ENCODE results near the gene EED.
A peak's percentile ranks its signal among the peaks of the same experiment; 100 is the strongest.

Gene EED

DNA sequence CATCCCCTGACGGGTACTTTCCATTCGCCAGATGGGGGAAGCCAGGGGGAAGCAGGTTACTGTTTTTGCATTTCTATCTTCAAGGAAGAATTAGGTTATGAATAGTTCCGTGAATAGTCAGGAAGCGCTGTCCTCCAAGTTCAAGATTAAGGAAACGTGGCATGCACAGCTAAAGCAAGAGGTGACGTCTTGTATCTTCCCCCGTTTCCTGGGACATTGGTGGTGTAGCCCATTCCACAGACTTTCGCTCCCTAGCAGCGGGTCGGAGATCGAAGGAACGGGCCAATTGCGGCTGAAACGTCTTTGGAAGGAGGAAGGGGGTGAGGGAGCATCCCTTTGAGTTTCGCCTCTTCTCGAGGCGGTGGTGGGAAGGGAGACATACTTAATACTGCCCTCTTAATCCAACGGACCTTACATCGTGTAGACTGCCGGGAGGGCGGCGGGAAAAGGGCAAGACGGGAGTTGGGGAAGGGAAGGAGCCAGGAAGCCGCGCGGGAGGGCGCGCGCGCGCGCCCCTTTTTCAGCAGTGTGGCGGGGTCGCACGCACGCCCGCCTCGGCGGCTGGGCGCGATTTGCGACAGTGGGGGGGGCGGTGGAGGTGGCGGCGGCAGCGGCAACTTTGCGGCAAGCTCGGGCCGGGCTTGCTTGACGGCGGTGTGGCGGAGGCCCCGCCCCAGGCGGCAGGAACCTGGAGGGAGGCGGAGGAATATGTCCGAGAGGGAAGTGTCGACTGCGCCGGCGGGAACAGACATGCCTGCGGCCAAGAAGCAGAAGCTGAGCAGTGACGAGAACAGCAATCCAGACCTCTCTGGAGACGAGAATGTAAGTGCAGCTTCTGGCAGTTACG, at the start of gene EED:
TSS of gene EED (plus strand) at position 232 of the 847 bp plus-strand sequence. CDS start at position 709, 477 bp downstream.
- peak; percentile 81 for DNase-seq

- no peak for DNase-seq
Measured at GRCh38 chr11:86194998-86195397, 49.6 kb upstream of the EED start.

- no peak for DNase-seq
Measured at GRCh38 chr11:86196085-86196696, 48.4 kb upstream of the EED start.

- DNase-seq, result no peak
Measured at GRCh38 chr11:86196913-86197312, 47.6 kb upstream of the EED start.

GRCh38 chr11:86197448-86197847, 47.1 kb upstream of the EED start:
- DNase-seq, result no peak

DNA sequence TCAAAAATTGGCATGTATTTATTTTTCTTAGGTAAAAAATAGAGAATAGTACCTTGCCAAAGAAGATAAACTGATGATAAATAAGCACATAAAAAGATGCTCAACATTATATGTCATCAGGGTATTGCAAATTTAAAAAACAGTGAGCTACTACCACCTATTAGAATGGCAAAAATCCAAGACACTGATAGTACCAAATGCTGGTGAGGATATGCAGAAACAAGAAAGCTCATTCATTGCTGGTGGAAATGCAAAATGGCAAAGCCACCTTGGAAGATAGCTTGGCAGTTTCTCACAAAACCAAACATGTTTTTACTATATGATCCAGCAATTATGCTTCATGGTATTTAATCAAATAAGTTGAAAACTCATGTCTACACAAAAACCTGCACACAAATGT, 46.4 kb upstream of the EED start:
- DNase-seq, result no peak

DNA sequence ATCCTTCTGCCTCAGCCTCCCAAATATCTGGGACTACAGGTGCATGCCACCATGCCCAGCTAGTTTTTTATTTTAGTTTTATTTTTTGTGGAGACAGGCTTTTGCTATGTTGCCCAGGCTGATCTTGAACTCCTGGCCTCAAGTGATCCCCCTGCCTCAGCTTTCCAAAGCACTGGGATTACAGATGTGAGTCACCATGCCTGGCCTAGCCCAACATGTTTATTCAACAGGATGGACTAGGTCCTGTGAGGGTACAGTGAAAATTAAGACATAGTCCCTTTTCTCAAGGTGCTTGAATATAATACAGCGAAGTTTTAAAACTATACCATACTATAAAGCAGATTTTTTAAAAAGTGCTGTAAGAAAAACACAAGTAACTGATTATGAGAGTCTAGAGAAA, 45.2 kb upstream of the EED start:
- no peak for DNase-seq

DNA sequence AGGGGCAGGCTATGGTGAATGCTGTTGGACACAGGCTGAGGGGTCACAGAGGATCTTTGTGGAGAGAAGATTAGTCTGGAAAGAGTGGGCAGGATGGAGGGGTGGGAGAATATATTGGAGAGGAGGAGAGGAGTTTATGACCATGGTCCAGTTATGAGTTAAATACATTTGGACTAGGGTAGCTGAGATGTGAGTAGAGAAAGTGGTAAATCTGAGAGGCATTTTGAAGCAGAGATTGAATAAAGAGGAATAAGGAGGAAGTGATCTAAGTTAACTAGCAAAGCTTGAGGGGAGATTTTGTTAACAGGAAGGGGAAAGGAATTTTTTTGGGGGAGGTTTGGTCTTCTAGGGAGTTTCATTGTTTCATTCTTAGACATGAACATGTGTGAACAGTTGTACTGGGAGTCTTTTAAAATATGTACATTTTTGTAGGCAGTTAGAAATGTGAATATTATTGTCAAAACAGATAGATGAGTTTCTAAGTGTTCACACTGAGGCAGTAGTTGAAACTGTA, 43.1 kb upstream of the EED start:
- DNase-seq, result no peak

GRCh38 chr11:86202013-86202336, 42.6 kb upstream of the EED start:
- no peak for DNase-seq

- no peak for DNase-seq
Measured at GRCh38 chr11:86204356-86204755, 40.2 kb upstream of the EED start.

GRCh38 chr11:86205421-86206336, 38.9 kb upstream of the EED start:
- no peak for DNase-seq

- DNase-seq, result no peak
Measured at GRCh38 chr11:86206337-86206695, 38.2 kb upstream of the EED start.

- no peak for DNase-seq
Measured at GRCh38 chr11:86207413-86207812, 37.1 kb upstream of the EED start.

DNA sequence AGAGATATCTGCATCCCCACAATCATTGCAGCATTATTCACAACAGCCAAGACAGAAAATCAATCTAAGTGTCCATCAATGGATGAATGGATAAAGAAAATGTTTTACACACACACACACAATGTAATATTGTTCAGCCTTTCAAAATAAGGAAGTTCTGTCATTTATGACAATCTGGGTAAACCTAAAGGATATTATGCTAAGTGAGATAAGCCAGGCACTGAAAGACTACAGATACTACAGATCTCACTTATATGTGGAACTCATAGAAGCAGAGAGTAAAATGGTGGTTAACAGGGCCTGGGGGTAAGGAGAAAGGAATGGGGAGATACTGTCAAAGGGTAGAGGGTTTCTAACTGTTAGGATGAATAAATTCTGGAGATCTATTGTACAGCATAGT, 36.0 kb upstream of the EED start:
- DNase-seq, result no peak

DNA sequence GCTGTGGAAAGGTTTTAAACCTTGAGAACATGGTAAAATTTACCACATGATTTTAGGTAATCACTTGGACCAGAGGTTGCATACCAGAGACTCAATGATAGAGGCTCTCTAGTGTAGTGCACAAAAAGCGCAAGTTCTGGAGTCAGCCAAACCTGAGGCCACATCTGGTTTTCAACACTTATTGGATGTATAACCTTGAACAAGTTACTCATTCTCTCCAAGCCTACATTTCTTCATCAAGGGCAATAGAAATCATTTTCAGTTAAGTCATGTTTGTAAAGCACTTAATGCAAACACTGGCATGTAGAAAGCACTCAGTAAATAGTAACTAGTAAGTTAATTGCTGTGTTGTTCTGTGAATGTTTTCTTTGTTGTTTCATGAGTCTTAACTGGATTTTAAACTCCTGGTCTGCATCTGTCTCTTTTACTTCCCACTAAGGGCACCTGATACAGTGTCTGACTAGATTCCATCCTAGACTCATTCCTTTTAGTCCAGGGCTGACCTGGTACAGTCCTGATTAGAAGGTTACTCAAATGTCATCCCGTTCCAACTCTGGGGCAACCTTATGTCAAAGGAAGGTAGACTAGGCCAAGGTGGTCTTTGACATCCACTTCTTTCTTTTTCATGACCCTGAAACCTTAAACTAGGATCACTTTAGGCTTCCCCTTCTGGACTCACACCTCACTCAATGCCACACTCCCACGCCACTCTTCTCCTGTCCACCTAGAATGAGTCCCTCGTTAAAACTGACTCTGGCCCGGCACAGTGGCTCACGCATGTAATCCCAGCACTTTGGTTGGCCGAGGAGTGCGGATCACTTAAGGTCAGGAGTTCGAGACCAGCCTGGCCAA, 34.5 kb upstream of the EED start:
- DNase-seq, result no peak

DNA sequence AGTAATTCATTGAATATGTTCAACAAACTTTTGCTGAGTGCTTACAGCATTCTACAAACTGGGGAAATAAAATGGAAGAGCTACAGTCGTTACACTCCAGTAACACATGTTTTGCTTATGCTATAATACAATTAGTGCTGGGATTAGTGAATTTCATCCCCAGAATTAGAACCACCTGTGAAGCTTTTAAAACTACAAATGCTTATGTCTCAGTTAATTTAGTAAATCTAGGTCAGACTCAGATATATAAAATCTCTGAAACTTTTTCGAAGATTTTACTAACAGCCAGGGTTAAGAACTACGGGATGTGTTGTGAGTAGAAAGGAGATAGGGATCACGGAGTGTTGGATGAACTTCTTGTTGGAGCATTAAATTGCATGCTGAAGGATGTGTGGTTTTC, 33.7 kb upstream of the EED start:
- DNase-seq, result no peak

GRCh38 chr11:86211619-86212018, 32.9 kb upstream of the EED start:
- DNase-seq, result no peak

- no peak for DNase-seq
Measured at GRCh38 chr11:86212019-86212611, 32.4 kb upstream of the EED start.

- DNase-seq, result no peak
Measured at GRCh38 chr11:86214710-86215109, 29.8 kb upstream of the EED start.

DNA sequence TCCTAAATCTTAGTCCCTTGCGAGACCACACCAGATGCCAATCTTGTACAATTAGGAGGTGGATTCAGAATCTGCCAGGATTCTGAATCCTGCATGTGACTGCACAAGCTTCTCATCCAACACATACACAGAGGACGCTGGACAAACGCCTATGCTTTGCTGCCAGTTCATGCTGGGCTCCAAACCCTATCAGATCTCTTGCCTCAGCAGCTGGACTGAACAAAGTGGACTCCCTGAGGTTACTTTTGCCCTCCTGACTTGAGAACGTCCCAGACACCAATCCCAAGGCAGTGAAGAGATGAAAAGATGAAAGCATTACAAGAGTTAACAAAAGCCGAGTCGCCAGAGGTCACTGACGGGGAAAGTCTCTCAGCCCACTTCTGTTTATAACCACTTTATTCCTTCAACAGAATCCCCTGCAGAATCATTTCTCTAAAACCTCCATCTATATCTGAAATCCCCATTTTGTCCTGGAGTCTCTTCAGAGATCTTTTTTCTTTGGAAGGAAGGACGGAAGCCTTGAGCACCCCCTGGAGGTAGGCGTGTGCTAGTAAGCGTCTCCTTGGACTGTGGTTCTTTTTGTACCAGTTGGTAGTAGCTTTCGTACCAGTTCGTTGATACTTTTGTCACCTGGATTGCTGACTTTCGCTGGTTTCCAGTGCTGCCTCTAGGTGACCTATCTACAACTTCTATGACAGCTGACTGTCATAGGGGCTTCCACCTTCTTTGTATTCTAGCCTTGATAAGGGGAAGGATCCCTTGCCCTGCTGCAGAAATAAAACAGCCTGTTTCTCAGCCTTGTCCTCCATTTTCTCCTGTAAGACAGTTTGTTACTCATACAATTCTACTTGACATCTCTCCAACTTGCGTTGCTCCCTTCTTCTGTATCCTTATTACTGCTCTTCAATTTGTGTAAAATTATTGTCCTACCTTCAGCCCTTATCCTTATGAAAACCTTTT, 26.1 kb upstream of the EED start:
- DNase-seq, result peak; percentile 3
